NB4 (cell line): ENCODE data around the gene ASCC1.

Source experiments
- DNase-seq: peaks from one replicate; pipeline ENCODE4 v3.0.0; 2010; ENCODE audit warnings: low read depth
- H3K4me3 ChIP-seq: one replicate; pipeline ENCODE4 v1.5.1; 2011; ENCODE audit warnings: mild to moderate bottlenecking, low read depth, low read length, moderate library complexity
- MYC ChIP-seq: IDR thresholded peaks from 2 replicates; pipeline ENCODE4 v1.6.1; 2011; ENCODE audit warnings: low read depth, low read length
- POLR2A ChIP-seq: IDR thresholded peaks from 2 replicates; pipeline ENCODE4 v1.6.1; 2011; ENCODE audit warnings: mild to moderate bottlenecking; ENCODE audit not compliant: insufficient read length; ENCODE audit errors: extremely low read depth
- TF ChIP-seq, protein P1 (sequence below): IDR thresholded peaks from 2 replicates; pipeline ENCODE4 v1.6.1; 2011; ENCODE audit warnings: low read depth, low read length
- TF ChIP-seq, protein P2 (sequence below): IDR thresholded peaks from one replicate; pipeline ENCODE4 v1.5.1; 2012; ENCODE audit warnings: low read depth, low read length

The ASCC1 gene, protein sequence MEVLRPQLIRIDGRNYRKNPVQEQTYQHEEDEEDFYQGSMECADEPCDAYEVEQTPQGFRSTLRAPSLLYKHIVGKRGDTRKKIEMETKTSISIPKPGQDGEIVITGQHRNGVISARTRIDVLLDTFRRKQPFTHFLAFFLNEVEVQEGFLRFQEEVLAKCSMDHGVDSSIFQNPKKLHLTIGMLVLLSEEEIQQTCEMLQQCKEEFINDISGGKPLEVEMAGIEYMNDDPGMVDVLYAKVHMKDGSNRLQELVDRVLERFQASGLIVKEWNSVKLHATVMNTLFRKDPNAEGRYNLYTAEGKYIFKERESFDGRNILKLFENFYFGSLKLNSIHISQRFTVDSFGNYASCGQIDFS

DNA sequence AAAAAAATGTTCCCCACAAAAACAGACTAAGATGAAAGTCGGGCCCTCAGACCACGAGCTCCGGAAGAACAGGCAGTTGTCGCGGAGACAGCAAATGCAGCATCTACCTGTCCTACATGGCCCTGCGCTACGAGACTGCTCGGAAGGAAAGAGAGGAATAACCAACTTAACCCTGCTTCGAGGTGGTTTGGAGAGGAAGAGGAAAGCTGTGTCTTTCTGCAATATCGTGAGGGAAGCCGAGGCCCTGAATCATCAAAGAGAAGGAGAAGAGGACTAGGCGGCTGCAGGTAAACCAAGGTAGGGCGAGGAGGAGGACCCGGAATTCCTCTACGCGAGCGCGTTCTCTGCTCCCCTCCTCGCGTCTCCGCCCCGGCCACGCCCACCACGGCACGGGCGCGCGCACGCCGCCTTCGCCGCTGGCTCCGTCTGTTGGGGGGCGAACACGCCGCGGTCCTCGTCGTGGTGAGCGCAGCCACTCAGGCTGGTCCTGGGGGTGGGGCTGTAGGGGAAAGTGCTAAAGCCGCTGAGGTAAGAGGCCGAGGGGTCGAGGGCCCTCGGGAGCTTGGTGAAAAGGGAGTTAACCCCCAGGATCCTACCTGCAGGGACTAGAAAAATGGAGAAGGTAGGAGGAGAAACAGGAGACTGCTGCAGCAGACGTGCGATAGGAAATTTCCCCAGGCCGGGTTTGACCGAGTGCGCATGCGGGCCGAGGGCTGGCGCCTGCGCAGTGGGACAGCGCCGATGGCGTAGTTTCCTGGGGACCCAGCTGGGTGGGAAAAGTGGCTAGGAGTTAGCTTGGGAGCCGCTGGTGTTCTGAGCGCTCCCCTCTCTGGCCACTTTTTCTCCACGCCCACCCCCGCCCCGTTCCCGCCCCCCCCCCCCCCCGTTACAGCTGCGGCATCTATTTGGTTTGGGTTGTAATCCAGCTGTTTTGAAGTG, at the start of gene ASCC1, which contains the start of gene ANAPC16:
ASCC1 (minus strand) TSS at position 666 of the 939 bp plus-strand sequence. CDS start 2,978 bp downstream, outside the sequence.
ANAPC16 (plus strand) TSS at position 402 of the 939 bp plus-strand sequence. CDS start 7,903 bp downstream, outside the sequence.
- TF ChIP-seq, protein P1, sequence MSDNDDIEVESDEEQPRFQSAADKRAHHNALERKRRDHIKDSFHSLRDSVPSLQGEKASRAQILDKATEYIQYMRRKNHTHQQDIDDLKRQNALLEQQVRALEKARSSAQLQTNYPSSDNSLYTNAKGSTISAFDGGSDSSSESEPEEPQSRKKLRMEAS, result peak; percentile 86
- TF ChIP-seq POLR2A (peak; percentile 99), MYC (peak; percentile 84)
- TF ChIP-seq, protein P2, sequence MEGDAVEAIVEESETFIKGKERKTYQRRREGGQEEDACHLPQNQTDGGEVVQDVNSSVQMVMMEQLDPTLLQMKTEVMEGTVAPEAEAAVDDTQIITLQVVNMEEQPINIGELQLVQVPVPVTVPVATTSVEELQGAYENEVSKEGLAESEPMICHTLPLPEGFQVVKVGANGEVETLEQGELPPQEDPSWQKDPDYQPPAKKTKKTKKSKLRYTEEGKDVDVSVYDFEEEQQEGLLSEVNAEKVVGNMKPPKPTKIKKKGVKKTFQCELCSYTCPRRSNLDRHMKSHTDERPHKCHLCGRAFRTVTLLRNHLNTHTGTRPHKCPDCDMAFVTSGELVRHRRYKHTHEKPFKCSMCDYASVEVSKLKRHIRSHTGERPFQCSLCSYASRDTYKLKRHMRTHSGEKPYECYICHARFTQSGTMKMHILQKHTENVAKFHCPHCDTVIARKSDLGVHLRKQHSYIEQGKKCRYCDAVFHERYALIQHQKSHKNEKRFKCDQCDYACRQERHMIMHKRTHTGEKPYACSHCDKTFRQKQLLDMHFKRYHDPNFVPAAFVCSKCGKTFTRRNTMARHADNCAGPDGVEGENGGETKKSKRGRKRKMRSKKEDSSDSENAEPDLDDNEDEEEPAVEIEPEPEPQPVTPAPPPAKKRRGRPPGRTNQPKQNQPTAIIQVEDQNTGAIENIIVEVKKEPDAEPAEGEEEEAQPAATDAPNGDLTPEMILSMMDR, result no peak
- DNase-seq, result peak; percentile 95
- H3K4me3 ChIP-seq, result peak within 1 kb of the TSS; percentile 94

DNA sequence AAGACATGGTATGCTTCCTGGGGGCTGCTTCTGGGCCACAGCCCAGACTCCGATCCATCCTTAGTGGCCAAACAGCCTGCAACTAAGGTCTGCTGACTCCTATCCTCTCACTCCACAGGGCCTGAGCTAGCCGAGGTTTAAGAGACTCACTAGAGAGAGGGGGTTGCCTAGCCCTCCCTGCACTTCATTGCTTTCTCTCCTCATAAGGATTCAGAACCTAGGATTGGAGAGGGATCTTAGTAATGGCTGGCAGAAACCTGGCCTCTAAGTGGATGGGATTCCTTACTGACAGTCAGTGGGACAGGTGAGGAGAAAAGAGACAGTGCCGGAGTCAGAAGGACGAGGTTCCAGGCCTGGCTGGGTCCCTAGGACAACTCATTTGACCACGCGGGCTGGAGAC, 49.4 kb upstream of the ASCC1 start:
- TF ChIP-seq MYC (no peak), POLR2A (no peak)
- TF ChIP-seq, protein P2, result no peak
- TF ChIP-seq, protein P1, result no peak
- no peak overlapping the region for H3K4me3 ChIP-seq
- DNase-seq, result no peak

DNA sequence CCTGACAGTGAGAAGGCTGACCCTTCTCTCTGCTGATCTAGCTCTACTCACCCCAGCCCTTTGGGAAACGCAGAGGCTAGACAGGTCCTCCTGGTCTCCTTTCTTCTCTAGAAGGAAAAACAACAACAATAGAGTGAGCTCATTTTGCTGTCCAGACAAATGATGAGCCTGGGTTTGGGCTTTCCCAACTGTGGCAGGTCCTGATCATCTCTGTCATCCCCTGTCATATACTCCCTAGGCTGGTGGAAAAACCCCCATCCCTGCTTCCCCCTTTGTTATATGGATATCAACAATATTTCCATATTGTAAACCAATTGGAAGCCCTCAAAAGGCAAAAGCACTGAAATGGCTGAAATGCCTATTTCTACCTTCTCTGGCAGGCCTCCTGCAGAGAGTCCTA, 48.5 kb upstream of the ASCC1 start:
- TF ChIP-seq, protein P2, result no peak
- TF ChIP-seq, protein P1, result no peak
- TF ChIP-seq MYC, result no peak
- no peak overlapping the region for H3K4me3 ChIP-seq
- no peak for DNase-seq

DNA sequence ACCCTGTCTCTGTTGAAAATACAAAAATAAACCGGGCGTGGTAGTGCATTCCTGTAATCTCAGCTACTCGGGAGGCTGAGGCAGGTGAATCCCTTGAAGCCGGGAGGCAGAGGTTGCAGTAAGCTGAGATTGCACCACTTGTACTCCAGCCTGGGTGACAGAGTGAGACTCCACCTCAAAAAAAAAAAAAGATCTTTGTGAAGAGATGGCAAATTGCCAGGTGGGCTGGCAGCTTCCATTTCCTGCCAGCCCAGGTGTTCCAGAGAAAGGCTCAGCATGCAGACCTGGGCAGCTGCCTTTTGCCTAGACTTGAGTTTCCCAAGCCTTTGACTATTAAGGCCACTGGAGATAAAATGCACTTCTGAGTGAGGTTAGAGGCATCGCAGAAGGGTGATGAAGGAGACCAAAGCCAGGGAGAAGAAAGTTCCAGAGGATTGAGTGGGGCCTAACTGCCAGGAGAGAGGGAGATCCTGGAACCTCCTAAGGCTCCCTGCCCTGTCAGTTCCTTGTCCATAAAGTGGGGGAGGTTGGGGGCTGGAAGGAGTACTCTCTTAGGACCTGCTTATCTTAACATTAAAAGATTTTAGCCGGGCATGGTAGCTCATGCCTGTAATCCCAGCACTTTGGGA, 47.7 kb upstream of the ASCC1 start:
- no peak overlapping the region for H3K4me3 ChIP-seq
- DNase-seq, result no peak
- TF ChIP-seq, protein P2, result no peak
- no peak for TF ChIP-seq POLR2A
- no peak for TF ChIP-seq MYC
- TF ChIP-seq, protein P1, result no peak

DNA sequence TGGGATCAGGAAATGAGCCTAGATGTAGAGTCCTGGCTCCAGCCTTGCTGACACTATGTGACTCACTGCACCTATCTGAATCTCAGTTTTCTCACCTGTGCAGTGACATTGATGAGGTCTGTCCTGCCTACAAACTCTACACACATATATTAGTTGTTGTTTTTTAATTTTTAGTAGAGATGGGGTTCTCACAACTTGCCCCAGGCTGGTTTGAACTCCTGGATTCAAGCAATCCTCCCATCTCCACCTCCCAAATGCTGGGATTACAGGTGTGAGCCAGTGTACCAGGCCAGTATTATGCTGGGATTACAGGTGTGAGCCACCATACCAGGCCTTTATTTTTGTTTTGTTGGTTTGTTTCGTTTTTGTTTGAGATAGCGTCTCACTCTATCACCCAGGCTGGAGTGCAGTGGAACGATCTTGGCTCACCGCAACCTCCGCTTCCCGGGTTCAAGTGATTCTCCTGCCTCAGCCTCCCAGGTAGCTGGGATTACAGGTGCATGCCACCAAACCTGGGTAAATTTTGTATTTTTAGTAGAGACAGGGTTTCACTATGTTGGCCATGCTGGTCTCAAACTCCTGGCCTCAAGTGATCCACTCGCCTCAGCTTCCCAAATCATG, 45.8 kb upstream of the ASCC1 start:
- TF ChIP-seq, protein P1, result no peak
- TF ChIP-seq MYC (no peak), POLR2A (no peak)
- TF ChIP-seq, protein P2, result no peak
- H3K4me3 ChIP-seq, result peak overlapping the region; percentile 63
- no peak for DNase-seq
